ENCODE data around the gene SORCS3. TPM values are rescaled to one million over a fixed set of nuclear protein-coding genes. Genes with fewer than 3 reads are reported as not detected.

SORCS3 gene
- total and polyA plus RNA-seq, 4 donors = 0.93 TPM; not detected in 3

DNA sequence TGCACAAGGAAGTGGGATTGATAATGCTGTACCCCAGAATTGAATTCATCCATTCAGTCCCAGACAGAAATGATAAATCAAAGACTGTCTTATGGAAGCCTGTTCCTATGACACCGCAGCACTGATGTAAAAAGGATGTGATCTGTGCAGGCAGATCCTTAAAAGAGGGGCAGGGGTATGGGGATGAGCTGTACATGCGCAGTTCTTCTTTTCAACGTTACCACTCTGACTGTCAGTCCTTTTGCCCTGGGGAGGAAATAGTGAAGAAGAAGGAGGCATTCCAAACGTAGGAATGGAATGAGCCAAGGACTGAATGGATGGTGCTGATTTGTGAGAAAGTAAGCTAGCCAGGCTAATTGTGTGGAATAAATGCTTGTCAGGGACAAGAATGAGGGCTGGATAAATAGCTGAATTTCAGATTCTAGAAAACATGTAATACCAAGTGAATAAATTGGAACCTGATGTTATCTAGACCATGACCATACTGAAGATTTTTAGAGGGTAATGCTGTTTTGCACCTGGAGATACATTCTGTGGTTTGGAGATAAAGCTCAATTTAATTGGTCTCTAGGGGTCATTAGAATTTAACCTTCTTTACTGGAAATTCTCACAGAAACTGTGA, 509.3 kb downstream of the SORCS3 start:
- TF ChIP-seq JUND (IDR thresholded peaks at IDR 0.05) (no peak), RAD21 (IDR thresholded peaks at IDR 0.05) (no peak), EGR1 (IDR thresholded peaks at IDR 0.05; ENCODE audit: low read depth in 2 of 2) (no peak), HNF4G (IDR thresholded peaks at IDR 0.05) (no peak), NR2F2 (IDR thresholded peaks at IDR 0.05) (no peak), SP1 (IDR thresholded peaks at IDR 0.05) (no peak), FOXA1 (IDR thresholded peaks at IDR 0.05) (no peak), RXRA (IDR thresholded peaks at IDR 0.05) (no peak)
- TF ChIP-seq, protein P1, sequence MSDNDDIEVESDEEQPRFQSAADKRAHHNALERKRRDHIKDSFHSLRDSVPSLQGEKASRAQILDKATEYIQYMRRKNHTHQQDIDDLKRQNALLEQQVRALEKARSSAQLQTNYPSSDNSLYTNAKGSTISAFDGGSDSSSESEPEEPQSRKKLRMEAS (IDR thresholded peaks at IDR 0.05) = no peak
- TF ChIP-seq, protein P2, sequence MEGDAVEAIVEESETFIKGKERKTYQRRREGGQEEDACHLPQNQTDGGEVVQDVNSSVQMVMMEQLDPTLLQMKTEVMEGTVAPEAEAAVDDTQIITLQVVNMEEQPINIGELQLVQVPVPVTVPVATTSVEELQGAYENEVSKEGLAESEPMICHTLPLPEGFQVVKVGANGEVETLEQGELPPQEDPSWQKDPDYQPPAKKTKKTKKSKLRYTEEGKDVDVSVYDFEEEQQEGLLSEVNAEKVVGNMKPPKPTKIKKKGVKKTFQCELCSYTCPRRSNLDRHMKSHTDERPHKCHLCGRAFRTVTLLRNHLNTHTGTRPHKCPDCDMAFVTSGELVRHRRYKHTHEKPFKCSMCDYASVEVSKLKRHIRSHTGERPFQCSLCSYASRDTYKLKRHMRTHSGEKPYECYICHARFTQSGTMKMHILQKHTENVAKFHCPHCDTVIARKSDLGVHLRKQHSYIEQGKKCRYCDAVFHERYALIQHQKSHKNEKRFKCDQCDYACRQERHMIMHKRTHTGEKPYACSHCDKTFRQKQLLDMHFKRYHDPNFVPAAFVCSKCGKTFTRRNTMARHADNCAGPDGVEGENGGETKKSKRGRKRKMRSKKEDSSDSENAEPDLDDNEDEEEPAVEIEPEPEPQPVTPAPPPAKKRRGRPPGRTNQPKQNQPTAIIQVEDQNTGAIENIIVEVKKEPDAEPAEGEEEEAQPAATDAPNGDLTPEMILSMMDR (IDR thresholded peaks at IDR 0.05; ENCODE audit: low read depth, low read length, missing input control) = no peak
- TF ChIP-seq, protein P3, sequence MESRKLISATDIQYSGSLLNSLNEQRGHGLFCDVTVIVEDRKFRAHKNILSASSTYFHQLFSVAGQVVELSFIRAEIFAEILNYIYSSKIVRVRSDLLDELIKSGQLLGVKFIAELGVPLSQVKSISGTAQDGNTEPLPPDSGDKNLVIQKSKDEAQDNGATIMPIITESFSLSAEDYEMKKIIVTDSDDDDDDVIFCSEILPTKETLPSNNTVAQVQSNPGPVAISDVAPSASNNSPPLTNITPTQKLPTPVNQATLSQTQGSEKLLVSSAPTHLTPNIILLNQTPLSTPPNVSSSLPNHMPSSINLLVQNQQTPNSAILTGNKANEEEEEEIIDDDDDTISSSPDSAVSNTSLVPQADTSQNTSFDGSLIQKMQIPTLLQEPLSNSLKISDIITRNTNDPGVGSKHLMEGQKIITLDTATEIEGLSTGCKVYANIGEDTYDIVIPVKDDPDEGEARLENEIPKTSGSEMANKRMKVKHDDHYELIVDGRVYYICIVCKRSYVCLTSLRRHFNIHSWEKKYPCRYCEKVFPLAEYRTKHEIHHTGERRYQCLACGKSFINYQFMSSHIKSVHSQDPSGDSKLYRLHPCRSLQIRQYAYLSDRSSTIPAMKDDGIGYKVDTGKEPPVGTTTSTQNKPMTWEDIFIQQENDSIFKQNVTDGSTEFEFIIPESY (IDR thresholded peaks at IDR 0.05) = no peak
- WGBS = 77% methylated on average over 4 of the region's 4 CpGs

DNA sequence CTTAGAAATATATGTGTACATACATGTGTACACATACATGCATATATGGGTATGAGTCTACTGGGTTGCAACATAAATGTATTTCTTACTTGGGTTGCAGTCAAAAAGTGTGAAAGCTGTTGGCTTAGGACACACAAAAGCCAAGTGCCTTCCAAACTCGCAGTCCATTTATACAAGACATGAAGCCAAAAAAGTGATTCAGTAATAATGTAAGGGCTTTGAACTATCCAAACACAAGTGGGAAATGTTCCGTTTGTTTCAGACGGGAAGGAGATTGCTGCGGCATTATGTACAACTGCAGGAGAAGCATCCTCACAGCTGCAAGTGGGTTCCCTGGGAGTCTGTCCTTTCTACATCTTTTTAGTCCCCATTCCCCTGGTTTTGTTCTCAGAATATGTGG, 513.6 kb downstream of the SORCS3 start:
- WGBS = 70% methylated on average over 4 of the region's 4 CpGs
- Histone ChIP-seq H3K4me1 (ENCODE audit: control insufficient read depth in 4 of 4, insufficient read depth in 4 of 4, low read length in 3 of 4) (no peaks in the 10 kb centered on the region), H3K9ac (ENCODE audit: low read depth in 1 of 2, low read length in 2 of 2) (no peak overlapping the region), H3K9me3 (ENCODE audit: control insufficient read depth in 4 of 4, low read length in 3 of 4) (no peaks in the 10 kb centered on the region), H3K4me3 (ENCODE audit: low read depth in 1 of 3, low read length in 3 of 3) (no peak overlapping the region), H3K27ac (ENCODE audit: low read depth in 1 of 2, low read length in 2 of 2) (no peak overlapping the region), H3K36me3 (ENCODE audit: control insufficient read depth in 4 of 4, insufficient read depth in 3 of 4, low read depth in 1 of 4, low read length in 3 of 4) (no peaks in the 10 kb centered on the region), H3K27me3 (ENCODE audit: control insufficient read depth in 4 of 4, insufficient read depth in 4 of 4, low read length in 3 of 4) (no peaks in the 10 kb centered on the region)
- DNase-seq (ENCODE audit: low spot score) = no peak
- no peak for TF ChIP-seq EGR1 (IDR thresholded peaks at IDR 0.05; ENCODE audit: low read depth in 2 of 2)
- TF ChIP-seq, protein P3 (IDR thresholded peaks at IDR 0.05) = no peak
- no peak for TF ChIP-seq TAF1 (conservative IDR thresholded peaks at IDR 0.05)

More for the DNA sequence above, 509.3 kb downstream of the SORCS3 start:
- H3K9ac ChIP-seq (ENCODE audit: low read depth in 1 of 2, low read length in 2 of 2) = no peak overlapping the region
- no peaks in the 10 kb centered on the region for H3K27me3 ChIP-seq (ENCODE audit: control insufficient read depth in 4 of 4, insufficient read depth in 4 of 4, low read length in 3 of 4)
- no peak overlapping the region for H3K27ac ChIP-seq (ENCODE audit: low read depth in 1 of 2, low read length in 2 of 2)
- DNase-seq (ENCODE audit: low spot score) = no peak
- no peaks in the 10 kb centered on the region for H3K36me3 ChIP-seq (ENCODE audit: control insufficient read depth in 4 of 4, insufficient read depth in 3 of 4, low read depth in 1 of 4, low read length in 3 of 4)
- no peaks in the 10 kb centered on the region for H3K4me1 ChIP-seq (ENCODE audit: control insufficient read depth in 4 of 4, insufficient read depth in 4 of 4, low read length in 3 of 4)
- H3K4me3 ChIP-seq (ENCODE audit: low read depth in 1 of 3, low read length in 3 of 3) = no peak overlapping the region
- H3K9me3 ChIP-seq (ENCODE audit: control insufficient read depth in 4 of 4, low read length in 3 of 4) = no peaks in the 10 kb centered on the region
